GM12892 (cell line): Measurements from ENCODE around the gene MBD6.
"Not testable (repeated sequence)": the region's sequence is repeated elsewhere in the genome, so short reads cannot be mapped to it uniquely, and the experiment has no call there.

ENCODE experiments used
- DNase-seq: peaks from one replicate; pipeline ENCODE4 v3.0.0; 2011; ENCODE audit not compliant: insufficient read length
- FAIRE-seq: peaks from 2 replicates; lab custom pipeline; 2011; peaks lifted over from hg19 to GRCh38; lab: Jason Lieb, UNC
- POLR2A ChIP-seq: IDR thresholded peaks from 2 replicates; pipeline ENCODE4 v1.6.1; 2011; ENCODE audit warnings: low read depth, low read length, control low read depth
- POLR2AphosphoS5 ChIP-seq: IDR thresholded peaks from 2 replicates; pipeline ENCODE4 v1.6.1; 2011; ENCODE audit warnings: low read depth, low read length, control low read depth
- TAF1 ChIP-seq: IDR thresholded peaks from 2 replicates; pipeline ENCODE4 v1.6.1; 2011; ENCODE audit warnings: low read depth, mild to moderate bottlenecking, control low read depth, low read length, borderline replicate concordance

Gene MBD6

DNA sequence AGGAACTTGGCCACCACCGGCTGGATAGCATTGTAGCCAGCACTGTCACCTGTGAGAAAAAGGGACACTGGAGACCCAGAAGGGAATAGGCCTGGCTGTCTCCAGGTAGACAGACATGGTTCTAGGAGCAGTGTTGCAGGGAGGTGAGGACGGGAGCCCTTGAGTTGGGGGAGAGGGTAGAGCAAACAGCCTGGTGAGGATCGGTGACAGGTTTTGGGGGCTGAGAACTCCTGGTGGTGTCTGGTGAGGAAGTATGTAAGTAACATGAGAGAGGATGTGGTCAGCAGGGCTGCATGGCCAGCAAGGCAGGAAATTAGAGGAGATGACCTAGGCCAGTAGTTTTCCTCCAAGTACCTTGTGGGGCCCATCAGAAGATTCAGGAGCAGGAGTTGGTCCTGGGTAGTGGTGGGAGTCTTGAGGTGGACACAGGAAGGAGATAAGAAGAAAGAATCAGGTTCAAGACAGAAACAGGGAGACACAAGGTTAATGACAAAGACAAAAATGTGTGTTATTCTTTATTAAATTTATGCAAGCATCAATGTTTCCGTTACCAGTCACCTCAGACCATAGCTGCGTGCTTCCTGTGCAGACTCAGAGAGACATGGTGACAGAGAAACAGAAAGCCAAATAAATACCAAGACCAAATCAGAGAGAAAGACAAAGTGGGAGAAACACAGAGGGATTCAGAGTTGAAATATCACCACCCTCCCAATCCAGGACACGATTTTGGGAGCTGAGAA, 43.1 kb upstream of the MBD6 start, which contains the start of gene ARHGAP9:
ARHGAP9 (minus strand) TSS at position 491 of the 740 bp plus-strand sequence; CDS start at position 31, 460 bp downstream.
- no peak for DNase-seq
- peak; percentile 88 for FAIRE-seq
- TF ChIP-seq TAF1, result no peak
- TF ChIP-seq POLR2A, result peak; percentile 58

DNA sequence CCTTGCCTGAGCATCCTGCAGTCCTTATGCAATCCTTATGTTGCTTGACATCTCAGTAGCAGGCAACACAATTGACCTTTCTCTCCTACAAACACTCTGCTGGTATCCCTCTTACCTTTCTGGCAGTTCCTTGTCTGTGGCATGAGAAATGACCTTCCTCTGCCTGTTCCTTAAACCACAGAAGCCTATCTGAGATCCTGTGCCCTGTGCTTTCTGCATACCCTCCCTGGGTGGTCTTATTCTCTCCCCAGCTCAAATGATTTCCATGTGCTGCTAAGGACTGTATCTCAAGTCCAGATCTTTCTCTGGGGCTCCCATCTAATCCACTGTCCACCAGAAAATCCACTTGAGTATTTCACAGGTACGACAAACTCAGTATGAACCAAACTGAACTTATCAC, 41.0 kb upstream of the MBD6 start:
- TF ChIP-seq POLR2A (no peak), POLR2AphosphoS5 (no peak), TAF1 (no peak)

DNA sequence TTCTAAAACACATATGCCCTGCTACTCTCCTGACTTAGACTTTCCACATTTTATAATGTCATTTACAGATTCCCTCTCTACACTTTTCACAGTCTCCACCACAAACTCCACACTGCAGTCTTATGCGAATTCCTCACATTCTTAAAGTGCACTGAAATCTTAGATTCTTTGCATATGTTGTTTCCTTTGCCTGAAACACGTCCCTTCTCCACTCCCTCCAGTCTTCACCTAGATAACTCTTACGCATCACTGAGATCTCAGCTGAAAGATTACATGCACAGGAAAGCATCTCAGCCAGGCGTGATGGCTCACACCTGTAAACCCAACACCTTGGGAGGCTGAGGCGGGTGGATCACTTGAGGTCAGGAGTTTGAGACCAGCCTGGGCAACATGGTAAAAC, 39.2 kb upstream of the MBD6 start:
- no peak for DNase-seq
- TF ChIP-seq POLR2A (no peak), POLR2AphosphoS5 (no peak), TAF1 (no peak)
- FAIRE-seq, result no peak

More for the DNA sequence above, 41.0 kb upstream of the MBD6 start:
- FAIRE-seq (no peak), DNase-seq (no peak)

DNA sequence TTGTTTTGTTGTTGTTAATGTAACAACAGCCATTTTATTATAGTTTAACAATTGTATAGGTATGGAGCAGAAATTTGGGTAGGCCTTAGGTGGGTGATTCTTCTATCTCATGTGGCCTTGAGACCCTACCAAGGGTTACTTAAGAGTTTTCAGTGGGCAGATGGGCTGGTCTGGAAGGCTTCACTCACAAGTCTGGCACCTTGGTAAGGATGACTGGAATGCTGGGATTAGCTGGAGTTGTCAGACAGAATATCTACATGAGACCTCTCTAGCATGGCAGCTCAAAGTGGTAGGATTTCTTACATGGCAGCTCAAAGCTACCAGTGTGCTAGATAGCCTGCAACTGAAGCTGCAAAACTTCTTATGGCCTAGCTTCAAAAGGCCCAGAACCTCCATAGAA, 36.9 kb upstream of the MBD6 start:
- no peak for TF ChIP-seq POLR2A
- TF ChIP-seq POLR2AphosphoS5, result no peak
- DNase-seq (no peak), FAIRE-seq (no peak)

DNA sequence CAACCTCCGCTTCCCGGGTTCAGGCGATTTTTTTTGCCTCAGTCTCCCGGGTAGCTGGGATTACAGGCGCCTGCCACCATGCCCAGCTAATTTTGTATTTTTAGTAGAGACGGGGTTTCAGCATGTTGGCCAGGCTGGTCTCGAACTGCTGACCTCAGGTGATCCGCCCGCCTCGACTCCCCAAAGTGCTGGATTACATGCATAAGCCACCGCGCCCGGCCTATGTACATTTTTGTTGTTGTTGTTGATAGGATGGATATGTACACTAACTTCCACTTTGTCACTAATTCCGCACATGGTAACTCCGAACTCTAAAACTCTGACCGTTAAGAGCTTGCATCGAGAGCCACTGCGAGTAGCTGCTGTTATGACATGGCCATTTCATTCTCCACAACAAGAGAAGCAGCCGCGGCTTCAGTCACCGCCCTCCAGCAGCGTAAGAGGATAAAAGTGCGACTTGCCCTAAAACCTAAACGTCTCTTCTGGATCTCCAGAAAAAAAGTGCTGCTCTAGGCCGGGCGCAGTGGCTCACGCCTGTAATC, 35.5 kb upstream of the MBD6 start:
- TF ChIP-seq POLR2AphosphoS5 (no peak), POLR2A (no peak), TAF1 (no peak)
- FAIRE-seq, result no peak
- DNase-seq, result no peak

DNA sequence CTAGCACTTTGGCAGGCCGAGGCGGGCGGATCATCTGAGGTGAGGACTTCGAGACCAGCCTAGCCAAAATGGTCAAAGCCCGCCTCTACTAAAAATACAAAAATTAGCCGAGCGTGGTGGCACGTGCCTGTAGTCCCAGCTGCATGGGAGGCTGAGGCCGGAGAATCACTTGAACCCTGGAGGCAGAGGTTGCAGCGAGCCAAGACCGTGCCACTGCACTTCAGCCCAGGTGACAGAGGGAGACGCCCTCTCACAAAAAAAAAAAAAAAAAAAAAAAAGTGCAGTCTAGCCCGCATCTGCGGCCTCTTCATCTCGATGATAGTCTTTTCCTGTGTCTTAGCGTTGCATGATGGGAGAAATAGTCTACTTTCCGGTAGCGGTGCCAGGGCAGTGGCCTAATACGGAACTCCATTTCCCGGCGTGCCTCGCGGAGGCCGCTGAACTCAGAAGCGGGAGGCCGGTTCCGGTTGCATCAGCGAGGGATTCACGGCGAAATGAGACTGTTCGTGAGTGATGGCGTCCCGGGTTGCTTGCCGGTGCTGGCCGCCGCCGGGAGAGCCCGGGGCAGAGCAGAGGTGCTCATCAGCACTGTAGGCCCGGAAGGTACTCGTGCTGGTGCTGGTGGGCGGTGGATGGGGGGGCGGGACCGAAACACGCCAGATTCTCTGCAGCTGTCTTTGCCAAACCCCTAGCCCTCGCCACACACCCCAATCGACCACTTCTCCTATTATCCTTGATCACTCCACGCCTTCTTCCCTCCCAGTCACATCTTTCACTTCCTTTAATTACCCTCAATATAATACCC, 34.8 kb upstream of the MBD6 start, which contains the start of gene MARS1:
MARS1 (plus strand) TSS at position 472 of the 805 bp plus-strand sequence; CDS start at position 495, 23 bp downstream.
- peak; percentile 84 for DNase-seq
- TF ChIP-seq POLR2A, result peak; percentile 88
- TF ChIP-seq POLR2AphosphoS5, result peak; percentile 89
- TF ChIP-seq TAF1, result no peak
- peak; percentile 90 for FAIRE-seq

DNA sequence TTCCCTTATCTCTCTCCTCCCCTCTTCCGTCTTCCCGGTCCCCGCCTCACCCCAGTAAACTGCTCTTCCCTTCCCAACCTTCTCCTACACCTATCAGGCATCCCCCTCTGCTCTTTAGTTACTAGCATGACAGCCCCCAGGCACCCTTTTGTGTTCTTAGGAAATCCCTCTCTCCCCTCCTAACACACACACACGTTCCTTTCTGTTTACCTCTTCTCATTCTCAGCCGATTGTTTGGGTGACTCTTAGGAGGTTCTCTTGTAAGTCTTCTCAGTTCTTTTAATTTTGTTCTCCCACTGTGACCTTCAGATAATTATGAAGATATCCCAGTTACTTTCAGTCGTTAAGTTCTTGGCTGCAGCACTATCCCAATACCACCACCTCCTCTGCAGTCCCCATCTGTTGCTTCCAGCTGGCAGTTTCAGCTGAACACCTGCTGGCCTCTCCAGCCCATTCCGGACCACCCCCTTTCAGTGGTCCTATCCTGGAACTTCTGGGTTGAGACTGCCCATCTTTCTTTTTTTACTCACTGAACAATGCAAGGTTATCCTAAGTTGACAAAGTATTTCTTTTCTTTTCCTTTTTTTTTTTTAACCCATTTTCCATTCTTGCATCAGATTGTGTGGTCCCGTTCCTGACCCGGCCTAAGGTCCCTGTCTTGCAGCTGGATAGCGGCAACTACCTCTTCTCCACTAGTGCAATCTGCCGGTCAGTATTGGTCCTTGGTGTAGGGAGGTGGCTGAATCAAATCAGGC, 34.0 kb upstream of the MBD6 start:
- FAIRE-seq (no peak), DNase-seq (no peak)
- TF ChIP-seq POLR2AphosphoS5 (no peak), TAF1 (no peak), POLR2A (no peak)

DNA sequence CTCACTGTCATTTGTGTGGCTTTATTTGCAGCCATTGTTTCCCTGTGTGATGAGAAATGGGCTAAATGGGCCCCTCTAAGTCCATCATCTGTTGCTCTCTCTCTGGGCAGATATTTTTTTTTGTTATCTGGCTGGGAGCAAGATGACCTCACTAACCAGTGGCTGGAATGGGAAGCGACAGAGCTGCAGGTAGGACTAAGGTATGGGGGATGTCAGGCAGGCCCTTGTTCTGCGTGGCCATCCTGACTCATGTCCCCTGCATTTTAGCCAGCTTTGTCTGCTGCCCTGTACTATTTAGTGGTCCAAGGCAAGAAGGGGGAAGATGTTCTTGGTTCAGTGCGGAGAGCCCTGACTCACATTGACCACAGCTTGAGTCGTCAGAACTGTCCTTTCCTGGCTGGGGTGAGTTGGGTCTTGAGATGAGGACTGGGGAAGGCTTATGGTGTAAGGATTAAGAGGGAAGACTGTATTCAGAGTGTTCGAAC, 33.4 kb upstream of the MBD6 start:
- no peak for FAIRE-seq
- no peak for DNase-seq

DNA sequence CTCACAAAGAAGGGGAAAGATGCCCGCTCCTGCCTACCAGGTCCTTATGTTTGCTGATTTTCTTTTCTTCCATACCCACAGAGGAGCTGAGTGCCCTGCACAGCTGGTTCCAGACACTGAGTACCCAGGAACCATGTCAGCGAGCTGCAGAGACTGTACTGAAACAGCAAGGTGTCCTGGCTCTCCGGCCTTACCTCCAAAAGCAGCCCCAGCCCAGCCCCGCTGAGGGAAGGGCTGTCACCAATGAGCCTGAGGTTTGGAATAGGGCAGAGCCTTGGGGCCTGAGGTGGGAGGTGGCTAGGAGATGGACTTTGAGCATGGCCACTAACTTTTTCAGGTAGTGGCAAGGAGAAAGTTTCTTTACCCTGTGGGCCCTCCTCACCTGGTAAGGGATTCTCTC, 32.5 kb upstream of the MBD6 start:
- no peak for DNase-seq
- FAIRE-seq, result no peak
- TF ChIP-seq POLR2A (no peak), POLR2AphosphoS5 (no peak), TAF1 (no peak)

More for the DNA sequence above, 33.4 kb upstream of the MBD6 start:
- no peak for TF ChIP-seq TAF1
- no peak for TF ChIP-seq POLR2A
- TF ChIP-seq POLR2AphosphoS5, result no peak

DNA sequence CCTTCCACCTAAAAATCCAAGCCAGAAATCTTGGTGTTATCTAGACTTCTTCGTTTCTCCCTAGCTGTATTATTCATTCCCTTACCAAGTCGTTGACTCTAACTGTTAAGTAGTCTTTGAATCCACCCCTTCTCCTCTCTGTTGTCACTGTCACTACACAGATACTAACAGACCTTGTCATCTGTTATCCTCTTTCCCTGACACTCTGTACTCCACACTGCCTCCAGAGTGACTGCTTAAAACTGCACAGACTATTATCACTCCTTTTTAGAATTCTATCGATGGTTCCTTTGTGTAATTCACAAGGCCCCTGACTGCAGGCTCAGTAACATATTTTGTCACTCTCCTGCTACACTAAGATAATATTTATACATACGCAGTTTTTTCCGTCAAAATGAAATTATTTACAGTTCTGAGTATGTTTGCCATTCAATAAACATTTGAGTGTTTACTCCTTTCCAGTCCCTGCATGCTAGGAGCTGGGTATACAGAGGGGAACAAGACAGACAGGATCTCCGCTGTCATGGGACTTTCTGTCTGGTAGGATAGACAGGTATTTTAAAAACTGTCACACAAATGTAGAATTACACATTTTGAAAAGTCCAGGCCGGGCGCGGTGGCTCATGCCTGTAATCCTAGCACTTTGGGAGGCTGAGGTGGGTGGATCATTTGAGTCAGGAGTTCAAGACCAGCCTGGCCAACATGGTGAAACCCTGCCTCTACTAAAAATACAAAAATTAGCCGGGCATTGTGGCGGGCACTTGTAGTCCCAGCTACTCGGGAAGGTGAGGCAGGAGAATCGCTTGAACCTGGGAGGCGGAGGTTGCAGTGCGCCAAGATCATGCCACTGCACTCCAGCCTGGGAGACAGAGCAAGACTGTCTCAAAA, 31.0 kb upstream of the MBD6 start:
- DNase-seq (no peak), FAIRE-seq (no peak)
- TF ChIP-seq TAF1 (no peak), POLR2AphosphoS5 (no peak), POLR2A (no peak)

DNA sequence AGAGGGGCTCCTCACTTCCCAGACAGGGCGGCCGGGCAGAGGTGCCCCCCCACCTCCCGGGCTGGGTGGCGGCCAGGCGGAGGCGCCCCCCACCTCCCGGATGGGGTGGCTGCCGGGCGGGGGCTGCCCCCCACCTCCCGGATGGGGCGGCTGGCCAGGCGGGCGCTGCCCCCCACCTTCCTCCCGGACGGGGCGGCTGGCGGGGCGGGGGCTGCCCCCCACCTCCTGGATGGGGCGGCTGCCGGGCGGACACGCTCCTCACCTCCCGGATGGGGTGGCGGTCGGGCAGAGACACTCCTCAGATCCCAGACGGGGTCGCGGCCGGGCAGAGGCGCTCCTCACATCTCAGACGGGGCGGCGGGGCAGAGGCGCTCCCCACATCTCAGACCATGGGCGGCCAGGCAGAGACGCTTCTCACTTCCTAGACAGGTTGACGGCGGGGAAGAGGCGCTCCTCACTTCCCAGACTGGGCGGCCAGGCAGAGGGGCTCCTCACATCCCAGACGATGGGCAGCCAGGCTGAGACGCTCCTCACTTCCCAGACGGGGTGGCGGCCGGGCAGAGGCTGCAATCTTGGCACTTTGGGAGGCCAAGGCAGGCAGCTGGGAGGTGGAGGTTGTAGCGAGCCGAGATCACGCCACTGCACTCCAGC, 27.4 kb upstream of the MBD6 start:
- not testable (repeated sequence) for DNase-seq

More for the DNA sequence above, 27.4 kb upstream of the MBD6 start:
- not testable (repeated sequence) for FAIRE-seq
